ENCODE results near the gene TMEM95.

DNA sequence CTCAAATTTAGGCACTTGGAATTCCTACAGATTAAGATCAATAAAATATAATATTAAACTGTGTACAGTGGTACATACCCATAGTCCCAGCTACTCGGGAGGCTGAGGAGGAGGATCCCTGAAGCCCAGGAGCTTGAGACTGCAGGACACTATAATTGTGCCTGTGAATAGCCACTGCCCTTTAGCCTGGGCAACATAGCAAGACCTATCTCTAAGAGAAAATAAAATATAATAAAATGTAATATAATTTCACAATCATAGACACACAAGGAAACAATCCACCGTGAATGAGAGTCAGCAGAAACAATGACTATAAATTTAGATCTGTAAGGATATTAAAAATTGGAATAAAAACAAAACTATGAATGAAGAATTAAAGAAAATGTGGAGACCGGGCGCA lies 15.9 kb downstream of the TMEM95 start:
- TF ChIP-seq EZH2 (IDR thresholded peaks at IDR 0.05; ENCODE audit: low read depth, unreplicated experiment) = no peak
- TF ChIP-seq, protein P1, sequence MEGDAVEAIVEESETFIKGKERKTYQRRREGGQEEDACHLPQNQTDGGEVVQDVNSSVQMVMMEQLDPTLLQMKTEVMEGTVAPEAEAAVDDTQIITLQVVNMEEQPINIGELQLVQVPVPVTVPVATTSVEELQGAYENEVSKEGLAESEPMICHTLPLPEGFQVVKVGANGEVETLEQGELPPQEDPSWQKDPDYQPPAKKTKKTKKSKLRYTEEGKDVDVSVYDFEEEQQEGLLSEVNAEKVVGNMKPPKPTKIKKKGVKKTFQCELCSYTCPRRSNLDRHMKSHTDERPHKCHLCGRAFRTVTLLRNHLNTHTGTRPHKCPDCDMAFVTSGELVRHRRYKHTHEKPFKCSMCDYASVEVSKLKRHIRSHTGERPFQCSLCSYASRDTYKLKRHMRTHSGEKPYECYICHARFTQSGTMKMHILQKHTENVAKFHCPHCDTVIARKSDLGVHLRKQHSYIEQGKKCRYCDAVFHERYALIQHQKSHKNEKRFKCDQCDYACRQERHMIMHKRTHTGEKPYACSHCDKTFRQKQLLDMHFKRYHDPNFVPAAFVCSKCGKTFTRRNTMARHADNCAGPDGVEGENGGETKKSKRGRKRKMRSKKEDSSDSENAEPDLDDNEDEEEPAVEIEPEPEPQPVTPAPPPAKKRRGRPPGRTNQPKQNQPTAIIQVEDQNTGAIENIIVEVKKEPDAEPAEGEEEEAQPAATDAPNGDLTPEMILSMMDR (conservative IDR thresholded peaks at IDR 0.05; ENCODE audit: low read depth in 2 of 2) = no peak
- TF ChIP-seq POLR2AphosphoS5 (IDR thresholded peaks at IDR 0.05; ENCODE audit: low read depth) = no peak

All from GM23338 (cell line).